Astrocyte of the hippocampus (primary cell): ENCODE data around the gene CRAMP1.

Source experiments
- DNase-seq: peaks from one replicate; pipeline ENCODE4 v3.0.0; 2011; ENCODE audit warnings: low read depth, low spot score

Gene CRAMP1

DNA sequence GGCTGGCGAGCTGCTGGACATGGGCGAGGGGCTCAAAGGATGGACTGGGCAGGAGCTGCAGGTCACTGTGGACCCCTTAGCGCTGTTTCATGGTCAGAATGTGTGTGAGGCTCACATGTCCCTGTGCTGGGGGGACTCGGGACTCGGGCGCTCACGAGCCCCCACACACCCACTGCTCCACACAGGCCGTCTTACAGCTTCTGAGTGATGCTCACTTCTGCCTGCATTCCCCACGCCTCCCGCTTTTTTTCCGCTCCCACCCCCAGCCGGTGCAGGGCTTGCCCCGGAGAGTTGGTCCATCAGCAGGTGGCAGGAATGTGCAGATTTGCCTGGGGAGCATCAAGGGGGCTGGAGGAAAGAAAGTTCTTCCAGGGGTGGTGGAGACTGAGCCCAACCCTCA is 45.7 kb downstream of the CRAMP1 start:
- no peak for DNase-seq

DNA sequence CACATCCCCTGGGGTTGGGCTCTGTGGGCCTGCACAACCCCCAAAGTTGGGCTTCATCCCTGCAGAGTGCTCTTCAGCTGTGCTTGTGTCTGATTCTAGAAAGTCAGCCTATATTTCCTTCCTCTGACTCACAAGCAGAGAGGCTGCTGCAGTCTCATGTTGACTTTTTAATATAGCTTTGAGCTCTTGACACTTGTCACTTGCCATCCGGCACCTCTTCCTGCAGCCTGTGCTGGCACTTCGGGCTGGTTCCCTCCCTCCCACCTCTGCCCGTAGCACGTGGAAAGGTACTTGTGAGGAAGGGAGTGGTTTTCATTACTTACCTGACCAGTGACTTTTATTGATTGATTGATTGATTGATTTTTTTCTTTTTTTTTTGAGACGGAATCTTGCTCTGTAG is 46.9 kb downstream of the CRAMP1 start:
- DNase-seq = no peak

DNA sequence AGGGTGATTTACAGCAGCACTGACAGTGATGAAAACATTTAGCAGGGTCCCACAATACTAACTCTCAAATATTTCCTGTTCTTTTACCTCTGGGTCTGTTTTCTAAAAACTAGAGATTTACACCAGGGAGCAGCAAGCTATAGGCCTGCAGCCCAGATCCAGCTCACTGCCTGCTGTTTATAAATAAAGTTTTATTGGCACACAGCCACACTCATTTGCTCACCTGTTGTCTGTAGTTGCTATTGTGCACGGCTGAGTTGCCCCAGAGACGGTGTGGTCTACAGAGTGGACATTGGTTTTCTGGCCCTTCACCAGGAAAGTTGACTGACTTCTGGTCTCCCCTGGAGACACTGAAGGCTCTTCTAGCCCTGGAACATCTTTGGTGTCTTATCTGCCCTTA is 49.7 kb downstream of the CRAMP1 start:
- no peak for DNase-seq

DNA sequence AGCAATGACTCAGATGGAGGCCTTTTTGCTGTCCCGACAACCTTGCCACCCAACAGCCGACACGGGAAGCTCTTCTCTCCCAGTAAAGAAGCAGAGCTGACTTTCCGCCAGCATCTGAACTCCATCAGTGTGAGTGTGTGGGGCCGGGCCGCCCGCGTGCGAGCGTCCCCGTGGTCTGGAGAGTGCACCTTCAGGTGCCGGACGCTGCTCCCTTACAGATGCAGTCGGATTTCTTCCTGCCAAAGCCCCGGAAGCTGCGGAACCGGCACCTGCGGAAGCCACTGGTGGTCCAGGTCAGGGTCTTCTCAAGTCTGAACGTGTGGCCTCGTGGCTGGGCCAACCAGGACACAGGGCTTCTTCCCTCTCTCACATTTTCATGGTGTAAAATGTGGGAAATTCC is 50.4 kb downstream of the CRAMP1 start:
- DNase-seq = no peak

DNA sequence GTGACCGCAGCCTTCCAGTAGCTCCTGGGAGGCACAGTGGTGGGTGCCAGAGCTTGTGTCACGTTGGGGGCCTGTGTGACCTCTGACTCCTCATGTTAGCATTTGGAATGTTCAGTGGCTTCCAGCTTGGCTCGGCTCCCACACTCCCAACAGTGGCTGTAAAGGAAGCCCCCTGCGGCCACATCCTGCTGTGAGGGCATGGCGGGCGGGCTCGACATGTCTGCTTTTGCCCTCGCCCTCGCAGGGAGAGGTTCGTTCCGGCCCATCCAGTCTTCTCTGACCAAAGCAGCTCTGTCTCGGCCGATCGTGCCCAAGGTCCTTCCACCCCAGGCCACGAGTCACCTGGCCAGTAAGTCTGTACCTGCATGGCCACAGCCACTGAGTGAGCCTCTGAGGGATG is 53.7 kb downstream of the CRAMP1 start:
- DNase-seq = no peak

DNA sequence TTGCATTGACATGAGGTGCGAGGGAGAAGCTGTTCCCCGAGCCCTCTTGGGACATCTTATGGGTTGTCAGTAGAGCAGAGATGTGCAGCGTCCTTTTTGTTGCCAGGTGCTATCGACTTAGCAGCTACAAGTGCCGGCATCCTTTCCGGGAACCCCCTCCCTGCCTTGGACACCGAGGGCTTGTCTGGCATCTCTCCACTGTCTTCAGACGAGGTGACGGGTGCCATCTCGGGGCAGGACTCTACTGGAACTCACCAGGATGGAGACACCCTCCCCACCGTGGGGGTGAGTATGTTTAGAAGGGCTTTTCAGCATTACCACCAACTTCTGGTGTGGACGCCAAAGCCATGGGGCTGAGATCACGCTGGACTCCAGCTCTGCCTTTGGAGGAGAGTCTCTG is 54.2 kb downstream of the CRAMP1 start:
- DNase-seq = no peak

DNA sequence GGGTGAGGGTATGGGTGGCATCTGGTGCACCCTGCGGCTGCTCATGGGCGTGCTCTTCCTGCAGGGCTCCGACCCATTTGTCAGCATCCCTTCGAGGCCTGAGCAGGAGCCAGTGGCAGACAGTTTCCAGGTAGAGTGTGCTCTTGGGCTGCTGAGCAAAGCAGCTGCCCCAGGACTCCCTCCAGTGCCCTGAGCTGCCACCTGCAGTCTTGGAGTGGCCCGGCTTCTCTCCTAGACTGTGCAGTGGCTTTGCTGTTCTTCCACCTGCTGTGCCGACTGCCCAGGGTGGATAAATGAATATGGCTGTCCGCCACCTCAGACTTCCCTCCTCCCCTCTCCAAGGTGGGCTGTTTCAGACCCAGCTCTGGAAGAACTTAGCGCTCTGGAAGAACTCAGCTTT is 55.1 kb downstream of the CRAMP1 start:
- no peak for DNase-seq

DNA sequence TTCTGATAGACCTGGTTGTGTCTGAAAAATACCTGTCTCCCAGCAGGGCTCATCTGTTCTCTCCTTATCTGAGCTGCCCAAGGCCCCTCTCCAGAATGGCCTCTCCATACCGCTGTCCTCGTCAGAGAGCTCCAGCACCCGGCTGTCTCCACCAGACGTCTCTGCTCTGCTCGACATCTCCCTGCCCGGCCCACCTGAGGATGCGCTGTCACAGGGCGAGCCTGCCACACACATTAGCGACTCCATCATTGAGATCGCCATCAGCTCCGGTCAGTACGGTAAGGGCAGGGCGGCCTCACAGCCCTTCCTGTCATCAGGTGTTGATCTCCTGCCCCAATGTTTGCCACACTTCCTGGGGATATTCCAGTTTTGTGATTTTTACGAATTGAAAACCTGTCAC is 55.8 kb downstream of the CRAMP1 start:
- DNase-seq = no peak

DNA sequence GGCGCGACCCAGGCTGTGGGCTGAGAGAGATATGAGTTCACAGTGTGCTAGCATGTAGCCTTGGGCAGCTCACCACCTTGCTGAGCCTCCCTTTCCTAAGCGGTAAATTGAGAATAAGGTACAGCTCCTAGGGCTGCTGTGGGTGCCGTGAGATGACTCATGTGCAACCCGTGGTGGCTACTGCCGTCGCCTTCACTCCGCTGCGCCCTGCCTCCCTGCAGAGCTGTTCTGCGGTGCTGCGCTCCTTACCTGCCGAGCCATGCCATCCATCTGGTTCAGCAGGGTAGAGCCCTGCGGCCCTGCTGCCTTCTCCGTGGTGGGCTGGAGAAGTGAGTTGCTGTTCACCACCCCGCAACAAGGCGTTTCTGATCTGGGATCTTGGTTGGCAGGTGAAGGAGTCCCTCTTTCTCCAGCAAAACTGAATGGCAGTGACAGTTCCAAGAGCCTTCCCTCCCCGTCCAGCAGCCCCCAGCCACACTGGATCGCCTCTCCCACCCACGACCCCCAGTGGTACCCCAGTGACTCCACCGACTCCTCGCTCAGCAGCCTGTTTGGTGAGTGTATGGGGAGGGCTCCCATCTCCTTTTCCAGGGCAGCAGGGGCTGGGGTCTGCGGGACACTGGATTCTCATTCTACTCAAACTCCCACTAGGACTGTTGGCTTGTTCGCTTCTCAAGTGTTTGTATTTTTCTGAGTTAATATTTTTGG is 56.6 kb downstream of the CRAMP1 start:
- no peak for DNase-seq

DNA sequence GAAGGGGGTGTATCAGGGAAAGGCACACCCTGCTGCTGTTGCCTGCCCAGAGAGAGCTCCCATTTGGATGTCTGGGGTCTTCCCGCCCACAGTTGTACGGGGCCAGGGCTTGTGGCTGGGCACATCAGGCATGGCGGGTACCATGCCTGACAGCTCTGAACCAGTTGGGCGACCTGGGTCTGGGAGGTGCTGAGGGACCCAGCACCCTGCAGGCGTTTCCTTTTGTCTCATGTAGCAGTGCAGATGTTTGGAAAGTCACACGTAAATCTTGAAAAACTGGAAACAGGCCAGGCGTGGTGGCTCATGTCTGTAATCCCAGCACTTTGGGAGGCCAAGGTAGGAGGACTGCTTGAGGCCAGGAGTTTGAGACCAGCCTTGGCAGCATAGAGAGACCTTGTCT is 57.5 kb downstream of the CRAMP1 start:
- no peak for DNase-seq

DNA sequence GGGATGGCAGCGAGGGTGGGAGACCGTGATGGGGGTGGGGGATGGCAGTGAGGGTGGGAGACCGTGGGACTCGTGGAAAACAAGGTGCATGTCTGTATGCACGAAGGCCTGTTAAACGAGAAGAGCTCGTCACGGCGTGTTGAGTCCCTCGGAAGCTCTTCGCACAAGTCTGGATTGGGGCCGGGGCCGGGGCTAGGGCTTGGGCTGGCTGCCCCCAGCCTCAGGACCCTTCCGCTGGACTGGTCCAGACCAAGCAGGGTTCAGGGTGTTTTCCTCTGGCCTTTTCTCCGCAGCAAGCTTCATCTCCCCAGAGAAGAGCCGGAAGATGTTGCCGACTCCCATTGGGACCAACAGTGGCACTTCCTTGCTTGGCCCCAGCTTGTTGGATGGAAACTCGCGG is 58.2 kb downstream of the CRAMP1 start:
- no peak for DNase-seq

DNA sequence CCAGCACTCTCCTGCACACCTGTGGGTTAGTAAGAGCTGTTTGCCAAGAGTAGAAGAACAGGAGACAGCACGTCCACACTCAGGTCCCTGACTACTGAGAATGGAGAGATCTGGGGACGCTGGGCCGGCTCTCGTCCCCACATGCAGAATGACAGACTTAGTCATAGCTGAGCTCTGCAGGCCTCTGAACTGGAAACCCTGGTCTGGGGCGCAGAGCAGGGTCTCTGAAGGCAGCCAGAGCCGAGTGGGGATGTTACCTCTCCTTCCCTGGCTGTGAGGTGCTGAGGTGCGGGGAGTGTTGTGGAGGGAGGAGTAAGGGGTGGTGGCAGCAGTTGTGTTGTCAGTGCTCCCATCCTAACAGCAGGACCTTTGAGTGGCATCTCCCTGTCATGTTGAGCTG is 58.7 kb downstream of the CRAMP1 start:
- no peak for DNase-seq

DNA sequence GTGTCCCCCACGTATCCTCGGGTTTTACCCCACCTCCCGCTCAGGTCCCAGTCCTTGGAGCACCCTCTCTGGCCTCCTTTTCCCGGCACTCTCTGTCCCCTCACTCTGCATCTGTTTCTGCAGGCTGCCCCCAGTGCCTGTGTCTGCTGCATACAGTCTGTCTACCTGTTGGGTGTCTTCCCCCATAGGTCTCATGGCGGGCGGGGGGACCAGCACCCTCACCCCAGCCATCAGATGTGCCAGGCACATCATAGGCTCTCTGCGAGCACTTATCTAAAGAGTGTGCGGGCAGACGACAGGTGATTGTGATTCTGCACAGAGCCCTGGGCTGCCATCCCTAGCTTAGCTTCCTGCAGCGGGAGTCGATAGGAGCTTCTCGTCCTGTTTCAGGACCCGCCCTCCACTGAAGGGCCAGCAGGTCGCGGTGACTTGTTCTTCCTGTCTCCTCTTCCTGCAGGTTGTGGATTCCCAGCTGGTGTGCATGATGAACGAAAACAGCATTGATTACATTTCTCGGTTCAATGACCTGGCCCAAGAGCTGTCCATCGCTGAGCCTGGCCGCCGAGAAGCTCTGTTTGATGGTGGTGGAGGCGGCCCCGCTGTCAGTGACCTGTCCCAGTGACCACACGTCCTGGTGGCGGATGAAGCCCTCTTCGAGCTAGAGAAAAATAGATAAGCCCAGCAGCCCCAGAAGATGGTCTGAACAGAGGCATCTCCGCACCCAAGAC is 61.4 kb downstream of the CRAMP1 start:
- DNase-seq = no peak

DNA sequence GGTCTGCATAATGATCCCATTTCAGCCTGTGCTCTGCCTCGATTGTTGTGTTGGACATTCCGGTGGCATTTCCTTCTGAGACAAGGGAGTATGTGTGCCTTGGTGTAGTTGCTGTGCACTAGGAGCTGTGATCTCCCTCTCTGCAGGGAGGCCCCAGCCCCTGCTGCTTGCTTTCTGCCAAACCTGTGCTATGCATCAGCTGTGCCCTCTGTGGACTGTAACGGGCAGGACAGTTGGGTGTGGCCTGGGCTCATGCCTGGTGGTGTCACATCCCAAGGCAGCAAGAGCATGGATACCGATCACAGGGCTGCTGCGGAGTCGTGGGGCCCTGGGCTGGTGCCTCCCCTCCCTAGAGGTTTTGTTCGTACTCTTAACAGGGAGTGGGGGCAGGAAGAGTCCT is 62.1 kb downstream of the CRAMP1 start:
- no peak for DNase-seq

DNA sequence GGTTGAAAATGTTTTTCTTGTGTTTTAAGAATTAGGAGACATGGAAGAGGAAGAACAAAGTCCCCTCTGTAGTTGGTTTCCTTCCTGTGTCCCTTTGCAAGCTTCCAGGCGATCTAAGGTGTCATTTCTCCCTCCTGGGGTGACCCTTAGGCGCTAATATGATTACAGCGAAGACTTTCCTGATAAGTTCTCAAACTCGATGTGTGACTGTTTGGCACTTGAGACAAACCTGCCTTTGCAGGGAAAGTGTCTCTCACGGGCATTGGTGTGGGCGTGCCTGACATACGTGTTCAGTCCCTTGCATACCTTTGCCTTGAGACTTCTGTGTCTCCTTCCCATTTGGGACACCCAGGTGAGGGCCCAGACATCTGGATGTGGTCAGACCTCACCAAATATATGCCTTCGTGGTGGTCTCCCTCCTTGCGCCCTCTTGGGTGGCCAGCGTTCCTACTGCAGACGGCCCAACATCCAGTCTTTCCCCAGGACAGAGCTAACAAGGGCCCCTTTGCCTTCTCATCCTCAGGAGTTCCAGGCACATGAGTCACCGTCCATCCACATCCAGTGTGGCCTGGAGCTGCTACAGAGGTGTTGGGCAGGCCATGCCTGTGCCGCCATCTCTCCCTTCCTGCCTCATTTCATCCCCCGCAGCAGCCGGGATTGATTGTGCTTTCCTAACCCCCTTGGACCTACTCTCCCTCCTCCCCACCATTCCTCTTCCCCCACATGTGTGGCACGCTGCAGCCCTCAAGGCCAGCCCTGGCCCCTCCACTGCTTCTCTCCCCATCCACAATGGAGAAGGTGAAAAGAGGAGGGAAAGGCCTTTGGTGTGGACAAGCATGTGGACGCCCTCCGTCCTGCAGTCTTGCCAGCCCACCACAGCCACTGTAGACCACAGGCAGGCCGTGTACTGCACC is 62.8 kb downstream of the CRAMP1 start:
- DNase-seq = peak; percentile 78

DNA sequence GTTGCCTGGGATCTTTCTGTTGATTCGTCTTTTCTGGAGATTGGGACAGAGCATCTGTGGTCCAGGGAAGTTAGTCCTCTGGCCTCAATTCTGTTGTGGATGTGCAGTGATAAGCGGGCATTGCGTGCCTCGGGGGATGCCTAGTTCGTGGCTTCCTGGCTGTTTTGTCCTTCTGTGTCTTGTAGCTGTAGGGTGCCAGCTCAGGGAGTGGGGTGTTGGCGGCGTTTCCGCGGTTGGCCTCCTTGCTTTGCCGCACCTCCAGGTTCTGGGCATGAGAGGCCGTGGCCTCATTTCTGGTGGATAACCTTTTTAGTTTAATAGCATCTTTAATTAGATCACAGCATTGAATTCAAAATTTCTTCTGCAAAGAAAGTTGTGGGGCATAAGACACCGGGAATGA is 64.5 kb downstream of the CRAMP1 start:
- no peak for DNase-seq

DNA sequence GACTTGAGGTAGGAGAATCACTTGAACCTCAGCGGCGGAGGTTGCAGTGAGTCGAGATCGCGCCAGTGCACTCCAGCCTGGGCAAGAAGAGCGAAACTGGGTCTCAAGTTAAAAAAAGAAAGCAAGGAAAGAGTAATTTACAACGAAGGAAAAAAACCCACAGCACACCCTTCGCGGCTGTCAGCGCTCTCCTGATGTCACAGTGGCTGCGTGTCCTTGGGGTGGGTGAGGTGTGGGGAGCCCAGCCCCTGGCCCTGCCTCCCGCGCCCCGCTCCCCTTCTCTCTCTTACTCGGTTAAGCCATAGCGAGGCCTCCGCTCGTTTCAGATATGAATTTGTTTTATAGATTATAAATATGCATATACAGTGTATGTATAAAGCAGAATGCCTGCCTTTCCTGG is 65.2 kb downstream of the CRAMP1 start:
- DNase-seq = no peak

DNA sequence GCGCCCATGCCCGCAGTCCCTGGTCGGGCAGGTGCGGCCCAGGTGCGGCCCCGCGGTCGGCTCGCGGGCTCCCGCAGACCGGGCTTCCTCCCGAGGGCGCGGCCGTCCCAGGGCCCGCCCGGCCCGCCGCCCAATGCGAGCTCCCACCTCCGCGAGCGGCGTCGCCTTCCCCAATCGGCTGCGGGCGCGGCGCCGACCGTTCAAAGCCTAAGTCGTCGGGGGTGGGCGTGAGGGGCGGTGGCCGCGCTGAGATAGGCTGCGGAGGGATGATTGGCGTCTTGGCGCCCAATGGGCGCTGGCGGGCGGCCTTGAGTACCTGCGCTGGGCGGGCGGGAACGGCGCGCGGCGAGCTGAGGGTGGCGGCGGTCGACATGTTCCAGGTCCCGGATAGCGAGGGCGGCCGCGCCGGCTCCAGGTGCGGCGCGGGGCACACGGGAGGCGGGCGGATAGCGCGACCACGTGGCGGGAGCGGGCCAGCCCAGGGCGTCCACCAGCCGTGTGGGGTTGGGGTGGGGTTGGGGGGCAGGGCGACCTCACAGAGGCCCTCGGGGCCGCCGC is 65.9 kb downstream of the CRAMP1 start, which contains the start of gene JPT2:
TSS of gene JPT2 (plus strand) at position 338 of the 558 bp plus-strand sequence. CDS start at position 372, 34 bp downstream.
- peak; percentile 100 for DNase-seq

DNA sequence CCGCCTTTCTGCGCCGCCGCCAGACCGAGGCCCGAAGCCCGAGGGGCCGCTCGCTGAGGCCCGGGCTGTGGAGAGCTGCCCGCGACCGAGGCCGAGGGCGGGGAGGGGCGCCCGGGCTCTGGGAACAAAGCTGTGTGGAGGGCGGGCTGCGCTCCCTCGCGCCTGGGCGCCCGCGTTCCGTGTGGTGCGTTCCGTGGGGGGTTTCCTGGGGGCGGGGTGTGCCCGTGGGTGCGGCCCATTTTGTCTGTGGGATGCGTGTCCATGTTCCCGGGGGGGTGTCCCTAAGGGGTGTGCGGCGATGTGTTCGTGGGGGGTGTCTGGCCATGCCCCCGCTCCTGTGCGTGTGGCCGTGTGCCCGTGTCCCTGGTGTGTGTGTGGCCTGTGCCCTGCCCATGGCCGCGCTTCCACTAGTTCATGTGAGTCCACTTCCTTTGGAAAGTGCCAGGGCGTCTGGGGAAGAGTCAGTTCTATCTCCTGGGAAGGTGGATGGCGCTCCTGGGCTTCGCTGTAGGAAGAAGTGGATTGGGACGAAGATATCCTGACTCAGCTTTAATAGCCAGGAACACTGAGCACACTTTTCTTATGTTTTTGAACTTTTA is 66.4 kb downstream of the CRAMP1 start:
- peak; percentile 60 for DNase-seq

DNA sequence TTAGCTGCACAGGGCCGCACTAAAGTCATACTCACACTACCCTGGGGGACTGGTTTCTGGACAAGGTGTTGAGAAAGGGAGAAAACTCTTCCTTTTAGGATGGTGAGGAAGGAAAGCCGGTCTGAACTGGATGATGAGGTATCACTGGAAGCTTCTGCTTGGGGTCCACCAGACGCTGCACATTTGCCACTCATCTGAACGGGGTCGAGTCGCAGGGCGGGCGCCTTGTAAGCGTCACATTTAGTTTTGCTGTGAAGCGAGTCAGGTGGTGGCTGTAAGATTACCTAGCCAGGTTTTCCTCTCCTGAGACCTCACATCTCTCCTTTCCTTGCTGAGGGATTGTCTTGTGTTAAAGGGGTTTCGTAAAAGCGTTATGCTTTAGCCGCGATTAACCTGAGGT is 68.2 kb downstream of the CRAMP1 start:
- no peak for DNase-seq

DNA sequence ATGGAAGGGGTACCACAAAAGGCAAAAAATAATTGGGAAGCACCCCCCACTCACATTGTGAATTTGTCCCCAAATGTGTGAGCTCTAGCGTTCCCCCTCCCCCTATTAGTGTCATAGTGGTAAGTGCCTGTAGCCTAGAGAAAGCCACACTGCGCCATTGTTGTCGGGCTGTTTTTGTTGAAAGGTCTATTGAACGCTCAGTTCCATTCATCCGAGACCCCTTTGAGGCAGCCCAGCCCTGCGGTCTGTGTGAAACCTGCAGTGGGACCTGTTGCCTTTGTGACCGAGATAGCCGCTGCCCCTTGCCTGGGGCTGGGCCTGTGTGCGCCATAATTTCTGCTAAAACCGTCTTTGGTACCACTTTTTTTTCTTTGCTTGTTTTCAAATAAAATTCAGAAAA is 68.9 kb downstream of the CRAMP1 start:
- DNase-seq = no peak
